Inflammatory macrophage treated with lipopolysaccharide for 1 hour (primary cell): ENCODE data around the gene ABLIM3.

ENCODE experiments used
- DNase-seq, 2 donors: peaks; one replicate each; pipeline ENCODE4 v3.0.0-alpha.2; 2020 to 2022

Gene ABLIM3

DNA sequence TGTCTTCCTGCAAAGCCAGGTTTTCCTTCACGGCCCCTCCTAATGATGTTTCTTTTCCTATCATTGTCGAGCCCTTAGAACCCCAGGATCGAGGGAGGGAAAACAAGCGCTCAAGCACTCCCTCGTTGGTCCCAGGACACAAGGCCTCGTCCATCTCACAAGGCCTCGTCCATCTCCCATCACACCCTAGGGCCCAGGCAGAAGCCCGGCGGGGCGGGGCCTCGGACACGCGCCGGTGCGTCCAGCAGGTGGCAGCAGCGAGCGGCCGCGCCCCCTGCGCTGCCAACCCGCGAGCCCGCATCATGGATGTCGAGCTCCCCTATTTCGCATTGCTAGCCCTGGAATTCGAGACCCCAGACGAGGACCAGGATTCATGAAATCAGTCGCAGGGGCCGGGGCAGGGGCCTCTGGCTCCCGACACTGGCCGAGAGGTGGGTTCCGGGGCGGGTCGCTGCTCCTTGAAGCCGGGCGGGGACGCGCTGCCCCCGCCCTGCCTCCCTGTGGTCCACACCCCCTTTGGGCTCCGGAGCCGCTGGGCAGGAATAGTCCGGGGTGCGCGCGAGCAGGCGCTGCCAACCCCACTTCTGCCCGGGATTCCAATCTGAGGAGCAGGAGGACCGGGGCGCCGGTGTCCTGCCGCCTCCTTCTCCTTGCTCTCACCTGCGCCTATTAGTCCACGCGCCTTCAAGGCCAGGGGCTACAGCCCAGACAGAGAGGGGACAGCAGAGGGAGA, at the start of gene ABLIM3:
Gene ABLIM3, plus strand, starts transcription at position 270 of the 733 bp plus-strand sequence. CDS start 603 bp downstream, outside the sequence.
- DNase-seq, result peak; percentile 47 to 76

DNA sequence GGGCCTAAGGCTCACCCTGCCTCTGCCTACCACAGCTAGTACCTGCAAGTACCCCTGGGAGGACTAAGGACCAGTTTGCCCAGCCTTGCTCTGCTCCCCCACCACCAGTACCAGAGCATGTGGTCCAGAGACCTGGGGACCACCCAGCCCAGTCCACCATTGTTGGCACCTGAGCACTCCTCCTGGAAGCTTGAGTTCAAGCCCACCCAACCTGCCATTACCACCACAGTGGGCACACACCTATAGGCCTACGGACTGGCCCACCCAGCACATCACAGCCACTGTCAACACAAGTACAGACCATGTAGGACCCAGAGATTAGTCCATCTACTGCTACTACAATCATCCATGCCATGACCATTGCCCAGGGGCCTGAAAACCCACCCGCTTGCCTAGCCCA, 47.7 kb upstream of the ABLIM3 start:
- DNase-seq, result no peak

- DNase-seq, result no peak
Measured at GRCh38 chr5:149094996-149095395, 46.3 kb upstream of the ABLIM3 start.

DNA sequence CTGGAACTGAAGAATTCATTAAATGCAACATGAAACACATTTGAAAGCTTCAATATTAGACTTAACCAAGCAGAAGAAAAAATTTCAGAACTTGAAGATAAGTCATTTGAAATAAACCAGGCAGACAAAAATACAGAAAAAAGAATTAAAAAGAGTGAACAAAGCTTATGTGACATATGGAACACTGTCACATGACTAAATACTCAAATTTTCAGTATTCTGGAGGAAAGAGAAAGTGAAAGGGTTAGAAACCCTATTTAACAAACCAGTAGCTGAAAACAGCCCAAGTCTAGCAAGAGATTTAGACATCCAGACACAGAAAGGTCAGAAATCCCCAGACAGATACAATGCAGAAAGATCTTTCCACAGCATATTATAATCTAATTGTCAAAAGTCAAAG, 41.4 kb upstream of the ABLIM3 start:
- no peak for DNase-seq

DNA sequence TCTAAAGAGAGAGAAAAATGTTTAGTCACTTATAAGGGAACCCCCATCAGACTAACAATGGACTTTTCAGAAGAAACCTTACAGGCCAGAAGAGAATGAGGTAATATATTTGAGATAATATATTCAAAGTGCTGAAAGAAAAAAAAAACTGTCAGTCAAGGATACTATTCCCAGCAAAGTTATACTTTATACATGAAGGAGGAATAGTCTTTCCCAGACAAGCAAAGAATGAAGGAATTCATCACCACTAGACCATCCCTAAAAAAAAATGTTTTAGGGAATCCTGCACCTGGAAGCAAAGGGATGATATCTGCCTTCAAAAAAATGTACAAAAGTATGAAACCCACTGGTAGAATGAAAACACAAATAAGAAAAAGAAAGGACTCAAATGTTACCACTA, 41.0 kb upstream of the ABLIM3 start:
- no peak for DNase-seq

GRCh38 chr5:149108651-149109280, 32.5 kb upstream of the ABLIM3 start:
- DNase-seq, result no peak

- DNase-seq, result no peak
Measured at GRCh38 chr5:149110406-149110805, 30.9 kb upstream of the ABLIM3 start.

- no peak for DNase-seq
Measured at GRCh38 chr5:149113669-149114068, 27.6 kb upstream of the ABLIM3 start.

DNA sequence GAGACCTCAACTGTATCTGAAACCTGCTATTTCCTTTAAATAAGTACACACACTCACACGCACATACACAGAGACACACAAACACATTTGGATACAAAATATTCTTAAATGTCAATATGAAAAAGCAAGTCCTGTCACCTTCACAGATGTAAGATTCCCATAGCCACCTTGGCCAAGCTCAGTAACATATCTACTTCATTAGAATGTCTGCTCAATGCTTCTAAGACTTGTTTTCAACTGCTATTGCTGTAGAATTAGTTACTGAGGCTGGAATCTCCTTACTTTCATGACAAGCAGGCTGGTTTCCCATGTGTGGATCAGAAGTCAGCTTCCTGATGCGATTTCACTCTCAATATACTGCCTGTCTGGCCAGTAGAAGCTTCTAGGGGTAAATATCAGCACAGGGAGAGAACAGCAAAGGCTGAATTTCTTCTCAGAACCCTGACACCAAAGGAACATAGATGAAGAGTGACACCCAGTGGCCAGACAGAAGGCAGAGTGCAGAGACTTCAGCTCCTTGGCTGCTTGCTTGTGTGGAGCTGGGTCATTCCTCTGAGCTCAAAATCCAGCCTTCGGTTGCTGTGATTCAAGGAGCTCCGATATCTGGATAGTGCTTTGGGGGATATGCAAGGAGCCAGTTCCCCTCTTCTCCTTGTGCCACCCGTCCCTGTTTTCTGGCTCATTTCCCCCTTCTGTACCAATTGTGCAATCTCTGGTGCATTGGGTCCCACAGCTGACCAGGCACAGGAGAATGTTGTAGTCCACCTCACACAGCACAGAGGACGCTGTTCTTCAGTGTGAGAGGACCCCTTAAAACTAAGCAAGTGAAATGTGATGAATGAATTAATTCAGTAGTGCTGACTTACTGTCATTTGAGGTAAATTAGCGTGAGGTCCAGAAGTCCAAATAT, 26.6 kb upstream of the ABLIM3 start:
- DNase-seq, result peak; percentile 40 to 58

DNA sequence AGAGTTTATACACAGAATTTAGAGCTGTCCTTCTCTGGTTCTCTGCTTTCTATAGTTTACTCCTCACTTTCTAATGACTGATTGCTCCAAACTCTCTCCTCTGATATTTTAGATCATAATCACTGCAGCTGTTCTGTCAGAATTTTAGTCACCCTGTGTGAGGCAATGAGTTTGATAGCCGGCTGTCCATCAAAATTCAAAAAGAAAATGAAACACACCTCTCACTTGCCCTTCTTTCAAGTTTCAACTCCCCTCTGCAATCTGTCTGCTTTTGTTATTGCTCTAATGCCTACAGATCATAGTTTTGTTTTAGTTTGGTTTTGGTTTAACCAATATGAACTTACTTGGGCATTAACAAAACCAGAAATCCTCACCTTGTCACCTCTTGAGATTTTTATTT, 23.3 kb upstream of the ABLIM3 start:
- no peak for DNase-seq

GRCh38 chr5:149118463-149118862, 22.8 kb upstream of the ABLIM3 start:
- no peak for DNase-seq

DNA sequence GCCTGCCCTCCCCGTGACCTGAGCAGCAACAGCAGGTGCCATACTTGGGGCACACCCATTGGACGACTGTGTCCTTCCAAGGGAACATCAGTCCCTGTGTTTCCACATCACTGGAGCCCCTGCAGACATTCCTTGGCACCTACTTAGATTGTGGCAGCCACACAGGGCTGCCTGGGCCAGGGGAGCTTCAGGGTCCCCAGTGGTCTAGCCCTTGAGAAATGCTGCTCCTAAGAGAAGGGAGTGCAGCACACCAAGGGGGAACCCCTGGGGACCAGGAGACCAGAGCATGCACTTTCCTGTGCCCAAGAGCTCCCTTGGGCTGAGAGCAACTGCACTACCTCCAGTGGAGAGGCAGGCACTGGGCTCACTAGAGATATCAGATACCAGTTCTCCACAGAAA, 20.1 kb upstream of the ABLIM3 start:
- no peak for DNase-seq

GRCh38 chr5:149123211-149123610, 18.1 kb upstream of the ABLIM3 start:
- DNase-seq, result no peak

GRCh38 chr5:149125386-149125891, 15.9 kb upstream of the ABLIM3 start:
- no peak for DNase-seq

DNA sequence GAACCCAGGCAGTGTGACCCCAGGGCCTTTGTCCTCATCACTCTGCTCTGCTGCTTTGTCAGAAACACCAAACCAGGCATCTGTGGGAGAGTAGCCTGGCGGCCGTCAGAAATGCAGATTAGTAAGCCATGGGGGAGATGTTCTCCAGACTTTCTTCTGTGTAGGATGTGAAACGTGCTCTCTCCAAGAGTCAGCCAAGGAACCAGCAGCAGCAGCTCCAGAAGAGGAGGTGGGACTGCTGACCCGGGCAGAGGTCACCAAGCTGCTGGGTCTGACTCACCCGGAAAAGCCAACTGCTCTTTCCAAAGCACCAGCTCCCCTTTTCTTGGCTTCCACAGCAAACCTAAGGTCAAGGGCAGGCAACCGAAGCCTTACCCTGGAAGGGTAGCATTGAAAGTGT, 14.4 kb upstream of the ABLIM3 start:
- peak in 1 of 2 donors; percentile 34 for DNase-seq

- DNase-seq, result no peak
Measured at GRCh38 chr5:149127394-149127955, 13.8 kb upstream of the ABLIM3 start.

DNA sequence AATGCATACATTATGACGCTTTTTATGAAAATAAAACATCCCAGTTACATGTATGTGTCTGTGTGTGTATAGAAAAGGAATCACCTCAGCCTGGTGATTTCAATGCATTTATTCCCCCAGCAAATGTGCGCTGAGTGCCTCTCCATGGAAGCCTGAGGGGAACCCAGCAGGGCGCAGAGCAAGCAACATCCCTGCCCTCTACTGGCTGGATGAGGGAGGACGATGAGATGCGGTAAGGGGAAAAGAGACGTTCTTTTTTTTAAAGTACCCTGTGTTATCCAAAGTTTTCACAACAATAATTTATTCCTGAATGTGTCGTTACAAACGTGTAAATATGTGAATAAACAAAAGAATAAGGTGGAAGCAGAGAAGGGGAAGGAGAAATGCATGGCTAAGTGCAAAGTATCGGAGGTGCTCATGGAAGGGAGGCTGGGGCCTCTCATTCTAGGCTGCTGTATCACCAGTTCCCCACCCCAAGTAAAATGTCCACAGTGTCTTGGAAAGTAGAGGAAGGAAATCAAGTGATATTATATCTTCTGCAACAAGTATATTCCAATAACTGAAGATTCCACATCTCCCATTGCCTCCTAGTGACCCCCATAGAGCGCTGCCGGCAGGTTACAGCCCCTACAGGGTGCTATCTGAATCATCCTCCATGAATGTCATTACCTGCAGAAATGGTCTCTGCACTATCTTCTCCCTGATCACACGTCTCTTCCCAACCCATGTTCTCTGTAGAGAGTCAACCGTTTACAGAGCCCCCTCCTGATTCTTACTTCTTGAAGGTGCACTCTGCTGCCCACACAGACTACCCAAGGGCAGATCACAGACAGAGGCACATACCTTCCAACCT, 13.0 kb upstream of the ABLIM3 start:
- peak in 1 of 2 donors; percentile 27 for DNase-seq

GRCh38 chr5:149129181-149129580, 12.1 kb upstream of the ABLIM3 start:
- DNase-seq, result no peak

GRCh38 chr5:149130121-149130914, 11.0 kb upstream of the ABLIM3 start:
- DNase-seq, result no peak

DNA sequence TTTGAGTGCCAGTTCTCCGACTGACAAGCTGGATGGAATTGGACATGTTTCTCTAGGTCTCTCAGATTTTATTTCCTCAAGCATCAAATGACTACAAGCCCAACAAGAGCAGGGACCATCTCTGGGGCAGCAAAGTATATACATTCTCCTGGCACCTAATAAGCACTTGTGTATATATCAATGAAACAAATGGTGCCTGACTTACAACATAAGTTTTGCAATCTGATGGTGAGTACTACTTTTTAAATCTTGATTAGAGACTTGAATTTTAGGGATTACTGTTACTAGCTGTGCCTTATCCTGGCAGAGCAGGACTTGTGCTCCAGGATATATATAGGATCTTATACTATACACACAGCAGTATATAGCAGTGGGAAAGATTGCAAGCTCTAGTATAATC, 8.8 kb upstream of the ABLIM3 start:
- DNase-seq, result no peak
